ENCODE data around the gene COL19A1. TPM values are rescaled to one million over a fixed set of nuclear protein-coding genes. Genes with fewer than 3 reads are reported as not detected.

COL19A1 gene
- total RNA-seq, 4 donors from 2014 or later: 0.35 to 5.0 (median 0.62) TPM

- Histone ChIP-seq H3K9me3 (no peaks in the 10 kb centered on the region), H3K36me3 (no peaks in the 10 kb centered on the region), H3K4me1 (no peaks in the 10 kb centered on the region), H3K4me3 (no peak overlapping the region), H3K27ac (no peak overlapping the region), H3K27me3 (no peaks in the 10 kb centered on the region)
- peak in 1 of 3 donors; percentile 49 for DNase-seq
- peak; percentile 60 to 75 (median 64) for TF ChIP-seq CTCF (IDR thresholded peaks at IDR 0.05)
- TF ChIP-seq POLR2A (IDR thresholded peaks at IDR 0.05): no peak
Measured at GRCh38 chr6:69835414-69836179, 30.8 kb upstream of the COL19A1 start.

DNA sequence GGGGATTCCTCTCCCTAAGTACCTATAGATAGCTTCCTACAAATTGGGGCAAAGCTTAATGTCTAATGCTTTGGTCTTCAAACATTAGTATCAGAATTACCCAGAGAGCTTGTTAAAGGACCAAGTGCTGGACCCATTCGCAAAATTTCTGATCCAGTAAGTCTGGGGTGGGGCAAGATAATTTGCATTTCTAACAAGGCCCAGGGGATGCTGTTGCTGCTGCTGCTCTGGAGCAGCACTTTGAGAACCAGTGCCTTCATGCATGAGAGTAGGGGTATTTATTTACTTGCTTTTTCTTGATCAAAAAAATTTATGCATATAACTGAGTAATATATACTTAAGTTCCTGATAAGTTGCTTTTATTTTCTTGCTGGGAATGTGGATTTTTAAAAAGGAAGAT lies 24.5 kb upstream of the COL19A1 start:
- no peaks in the 10 kb centered on the region for H3K4me1 ChIP-seq
- no peaks in the 10 kb centered on the region for H3K27me3 ChIP-seq
- no peak overlapping the region for H3K27ac ChIP-seq
- H3K4me3 ChIP-seq: no peak overlapping the region
- no peak for TF ChIP-seq POLR2A (IDR thresholded peaks at IDR 0.05)
- no peak for TF ChIP-seq CTCF (IDR thresholded peaks at IDR 0.05)
- no peak for DNase-seq
- H3K9me3 ChIP-seq: no peaks in the 10 kb centered on the region
- no peaks in the 10 kb centered on the region for H3K36me3 ChIP-seq

DNA sequence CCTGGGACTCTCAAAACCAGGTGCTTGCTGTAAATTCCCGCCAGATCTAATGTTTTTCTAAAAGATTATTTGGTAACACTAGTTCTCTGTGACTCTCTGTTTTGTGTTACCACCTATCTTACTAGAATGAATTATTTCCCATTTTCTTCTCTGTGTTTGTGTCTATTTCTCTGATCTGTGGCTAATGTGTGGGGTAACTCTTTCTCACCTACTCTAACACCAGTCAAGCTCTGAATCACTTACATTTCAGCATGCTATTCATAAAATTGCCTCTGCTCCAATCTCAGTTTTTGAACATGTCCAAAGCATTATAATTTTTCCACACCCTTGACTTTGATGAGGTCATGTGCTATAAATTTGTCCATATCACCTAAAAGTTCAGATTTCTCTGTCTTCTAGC lies 23.2 kb upstream of the COL19A1 start:
- H3K9me3 ChIP-seq: no peaks in the 10 kb centered on the region
- DNase-seq: no peak
- H3K4me1 ChIP-seq: no peaks in the 10 kb centered on the region
- TF ChIP-seq POLR2A (IDR thresholded peaks at IDR 0.05) (no peak), CTCF (IDR thresholded peaks at IDR 0.05) (no peak)
- no peak overlapping the region for H3K4me3 ChIP-seq
- no peak overlapping the region for H3K27ac ChIP-seq
- H3K27me3 ChIP-seq: no peaks in the 10 kb centered on the region
- H3K36me3 ChIP-seq: no peaks in the 10 kb centered on the region

DNA sequence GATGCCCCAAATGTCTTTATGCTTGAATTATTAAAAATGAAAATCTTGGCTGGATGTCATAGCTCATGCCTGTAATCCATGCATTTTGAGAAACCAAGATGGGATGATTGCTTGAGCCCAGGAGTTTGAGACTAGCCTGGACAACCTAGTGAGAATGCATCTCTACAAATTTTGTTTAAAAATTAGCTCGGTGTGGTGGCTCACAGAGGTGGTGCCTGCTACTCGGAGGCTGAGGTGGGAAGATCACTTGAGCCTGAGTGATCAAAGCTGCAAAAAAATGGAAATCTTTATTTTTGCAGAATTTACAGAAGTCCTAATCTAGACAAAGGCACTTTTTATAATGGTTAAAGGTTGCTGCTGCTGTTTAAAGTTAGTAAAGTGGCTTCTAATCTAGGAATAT lies 20.0 kb upstream of the COL19A1 start:
- no peaks in the 10 kb centered on the region for H3K4me1 ChIP-seq
- H3K27me3 ChIP-seq: no peaks in the 10 kb centered on the region
- H3K27ac ChIP-seq: no peak overlapping the region
- no peak for DNase-seq
- TF ChIP-seq POLR2A (IDR thresholded peaks at IDR 0.05) (no peak), CTCF (IDR thresholded peaks at IDR 0.05) (no peak)
- H3K36me3 ChIP-seq: no peaks in the 10 kb centered on the region
- H3K9me3 ChIP-seq: no peaks in the 10 kb centered on the region
- H3K4me3 ChIP-seq: no peak overlapping the region

- Histone ChIP-seq H3K4me3 (no peak overlapping the region), H3K36me3 (no peaks in the 10 kb centered on the region), H3K27me3 (no peaks in the 10 kb centered on the region), H3K9me3 (no peaks in the 10 kb centered on the region), H3K4me1 (no peaks in the 10 kb centered on the region), H3K27ac (no peak overlapping the region)
- no peak for TF ChIP-seq CTCF (IDR thresholded peaks at IDR 0.05)
- no peak for TF ChIP-seq POLR2A (IDR thresholded peaks at IDR 0.05)
- no peak for DNase-seq
Measured at GRCh38 chr6:69846770-69847491, 19.4 kb upstream of the COL19A1 start.
